ENCODE data around the gene ZNF331. TPM values are rescaled to one million over a fixed set of nuclear protein-coding genes. Genes with fewer than 3 reads are reported as not detected.

ZNF331 gene
- total RNA-seq, 1 experiment from 2014 or later = 9.4 TPM

DNA sequence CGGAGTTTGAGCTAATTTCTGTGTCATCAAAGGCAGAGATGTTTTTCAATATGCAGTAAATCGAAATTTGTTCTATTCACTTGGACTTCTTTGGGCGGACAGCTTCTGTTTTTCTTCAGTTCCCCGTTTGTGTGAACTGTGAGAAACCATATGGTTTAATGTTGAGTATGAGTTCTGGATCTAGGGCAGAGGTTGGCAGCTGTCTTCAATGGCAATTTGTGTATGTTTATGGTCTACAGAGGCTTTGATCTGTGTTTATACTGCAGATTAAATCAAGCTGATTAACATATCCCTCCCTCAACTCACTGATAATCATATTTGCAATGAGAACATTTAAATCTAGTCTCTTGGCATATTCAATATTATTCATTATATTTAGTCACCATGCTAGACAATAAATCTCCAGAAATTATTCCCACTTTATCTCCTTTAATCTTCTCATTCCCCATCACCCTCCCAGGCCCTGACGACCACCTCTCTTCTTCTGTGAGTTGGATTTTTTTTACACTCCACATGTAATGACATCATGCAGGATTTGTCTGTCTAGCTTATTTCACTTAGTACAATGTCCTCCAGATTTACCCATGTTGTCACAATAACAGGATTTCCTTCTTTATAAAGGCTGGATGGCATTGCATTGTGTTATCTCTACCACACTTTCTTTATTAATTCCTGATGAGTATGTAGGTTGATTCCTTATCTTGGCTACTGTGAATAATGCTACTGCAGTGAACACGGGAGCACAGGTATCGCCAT, 9.0 kb downstream of the ZNF331 start:
- Mint-ChIP-seq H3K4me3 (ENCODE audit: low read depth, unreplicated experiment) (no peak overlapping the region), H3K27me3 (ENCODE audit: unreplicated experiment) (no peaks in the 10 kb centered on the region), H3K27ac (ENCODE audit: unreplicated experiment) (no peak overlapping the region), H3K9me3 (ENCODE audit: low read depth, unreplicated experiment) (peaks cover 18% of the 10 kb centered on the region), H3K36me3 (ENCODE audit: insufficient read depth, unreplicated experiment) (no peaks in the 10 kb centered on the region), H3K4me1 (ENCODE audit: low read depth, unreplicated experiment) (no peaks in the 10 kb centered on the region)
- intact Hi-C loops (cut with micrococcal nuclease; ENCODE audit: unreplicated experiment) = no loop called here
- TF ChIP-seq, protein P1, sequence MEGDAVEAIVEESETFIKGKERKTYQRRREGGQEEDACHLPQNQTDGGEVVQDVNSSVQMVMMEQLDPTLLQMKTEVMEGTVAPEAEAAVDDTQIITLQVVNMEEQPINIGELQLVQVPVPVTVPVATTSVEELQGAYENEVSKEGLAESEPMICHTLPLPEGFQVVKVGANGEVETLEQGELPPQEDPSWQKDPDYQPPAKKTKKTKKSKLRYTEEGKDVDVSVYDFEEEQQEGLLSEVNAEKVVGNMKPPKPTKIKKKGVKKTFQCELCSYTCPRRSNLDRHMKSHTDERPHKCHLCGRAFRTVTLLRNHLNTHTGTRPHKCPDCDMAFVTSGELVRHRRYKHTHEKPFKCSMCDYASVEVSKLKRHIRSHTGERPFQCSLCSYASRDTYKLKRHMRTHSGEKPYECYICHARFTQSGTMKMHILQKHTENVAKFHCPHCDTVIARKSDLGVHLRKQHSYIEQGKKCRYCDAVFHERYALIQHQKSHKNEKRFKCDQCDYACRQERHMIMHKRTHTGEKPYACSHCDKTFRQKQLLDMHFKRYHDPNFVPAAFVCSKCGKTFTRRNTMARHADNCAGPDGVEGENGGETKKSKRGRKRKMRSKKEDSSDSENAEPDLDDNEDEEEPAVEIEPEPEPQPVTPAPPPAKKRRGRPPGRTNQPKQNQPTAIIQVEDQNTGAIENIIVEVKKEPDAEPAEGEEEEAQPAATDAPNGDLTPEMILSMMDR (IDR thresholded peaks at IDR 0.05; ENCODE audit: unreplicated experiment) = no peak
- CTCF ChIA-PET = no interaction called here
- no TSS peak for BruUV-seq (replicated peaks)
- DNase-seq = no peak

DNA sequence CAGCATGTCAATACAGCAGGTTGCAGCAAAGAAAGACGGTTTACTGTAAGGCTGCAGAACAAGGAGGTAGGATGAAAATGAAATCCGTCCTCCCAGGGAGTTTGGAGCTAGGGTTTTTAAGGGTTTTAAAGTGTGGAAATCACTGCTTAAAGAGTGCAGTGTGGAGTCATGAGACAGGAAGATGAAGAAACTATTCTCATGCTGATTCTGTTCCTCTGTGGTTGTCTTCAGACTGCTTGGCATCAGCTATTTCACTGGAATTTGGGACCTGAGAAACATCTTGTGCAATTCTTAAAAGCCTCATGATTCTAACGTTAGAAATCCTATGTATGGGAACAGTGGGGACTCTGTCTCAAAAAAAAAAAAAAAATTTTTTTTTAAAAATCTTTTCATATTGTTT, 11.4 kb downstream of the ZNF331 start:
- intact Hi-C loops (cut with micrococcal nuclease; ENCODE audit: unreplicated experiment) = no loop called here
- BruUV-seq (replicated peaks) = no TSS peak
- H3K27me3 Mint-ChIP-seq (ENCODE audit: unreplicated experiment) = no peaks in the 10 kb centered on the region
- TF ChIP-seq, protein P1 (IDR thresholded peaks at IDR 0.05; ENCODE audit: unreplicated experiment) = no peak
- no peak overlapping the region for H3K27ac Mint-ChIP-seq (ENCODE audit: unreplicated experiment)
- CTCF ChIA-PET = interaction anchor here (0.7 kb wide), 1 partner anchor 14 kb away, joined by 3 read pairs; no protein-coding TSS in a partner anchor
- no peaks in the 10 kb centered on the region for H3K4me1 Mint-ChIP-seq (ENCODE audit: low read depth, unreplicated experiment)
- H3K9me3 Mint-ChIP-seq (ENCODE audit: low read depth, unreplicated experiment) = peaks cover 15% of the 10 kb centered on the region
- no peak for DNase-seq
- H3K36me3 Mint-ChIP-seq (ENCODE audit: insufficient read depth, unreplicated experiment) = no peaks in the 10 kb centered on the region
- no peak overlapping the region for H3K4me3 Mint-ChIP-seq (ENCODE audit: low read depth, unreplicated experiment)

DNA sequence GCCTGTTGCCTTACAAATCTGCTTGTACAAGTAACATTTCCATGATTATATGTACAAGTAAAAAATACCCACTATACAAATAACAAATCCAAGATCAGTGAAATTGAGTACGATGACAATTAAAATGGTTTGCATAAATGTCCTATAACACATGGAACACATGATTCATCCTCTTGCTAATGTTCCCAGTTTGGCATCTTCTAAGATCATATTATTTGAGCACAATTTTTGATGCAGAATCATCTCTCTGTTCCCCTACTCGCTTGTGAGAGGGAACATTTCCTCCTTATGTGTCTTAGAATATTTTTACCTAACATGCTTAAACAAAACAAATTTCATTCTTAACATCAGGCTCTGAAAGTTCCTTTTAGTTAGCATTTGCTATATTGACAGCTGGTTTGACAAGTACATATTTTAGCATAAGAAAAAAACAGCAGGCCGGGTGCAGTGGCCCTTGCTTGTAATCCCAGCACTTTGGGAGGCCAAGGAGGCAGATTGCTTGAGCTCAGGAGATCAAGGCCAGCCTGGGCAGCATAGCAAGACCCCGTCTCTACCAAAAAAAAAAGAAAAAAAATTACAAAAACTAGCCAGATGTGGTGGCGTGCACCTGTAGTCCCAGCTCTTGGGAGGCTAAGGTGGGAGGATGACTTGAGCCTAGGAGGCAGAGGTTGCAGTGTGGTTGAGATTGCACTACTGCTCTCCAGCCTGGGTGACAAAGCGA, 14.2 kb downstream of the ZNF331 start:
- H3K4me3 Mint-ChIP-seq (ENCODE audit: low read depth, unreplicated experiment) = no peak overlapping the region
- no peaks in the 10 kb centered on the region for H3K4me1 Mint-ChIP-seq (ENCODE audit: low read depth, unreplicated experiment)
- intact Hi-C loops (cut with micrococcal nuclease; ENCODE audit: unreplicated experiment) = no loop called here
- CTCF ChIA-PET = no interaction called here
- no peaks in the 10 kb centered on the region for H3K36me3 Mint-ChIP-seq (ENCODE audit: insufficient read depth, unreplicated experiment)
- BruUV-seq (replicated peaks) = no TSS peak
- no peaks in the 10 kb centered on the region for H3K27me3 Mint-ChIP-seq (ENCODE audit: unreplicated experiment)
- DNase-seq = no peak
- TF ChIP-seq, protein P1 (IDR thresholded peaks at IDR 0.05; ENCODE audit: unreplicated experiment) = no peak
- H3K27ac Mint-ChIP-seq (ENCODE audit: unreplicated experiment) = no peak overlapping the region
- peaks cover 15% of the 10 kb centered on the region for H3K9me3 Mint-ChIP-seq (ENCODE audit: low read depth, unreplicated experiment)

DNA sequence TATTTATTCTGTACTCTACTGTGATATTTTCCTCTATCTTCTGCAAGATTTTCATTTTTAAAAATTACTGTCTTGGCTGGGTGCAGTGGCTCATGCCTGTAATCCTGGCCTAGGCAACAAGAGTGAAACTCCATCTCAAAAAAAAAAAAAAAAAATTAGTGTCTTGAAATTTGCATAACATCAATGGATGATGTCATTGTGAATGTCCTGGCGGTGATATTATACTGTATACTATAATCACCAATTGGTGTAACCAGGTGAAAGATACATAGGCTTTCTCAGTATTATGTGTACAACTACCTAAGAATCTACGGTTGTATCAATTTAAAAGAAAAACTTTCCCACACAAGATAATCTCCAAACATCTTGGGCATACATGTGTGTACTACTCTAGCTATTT, 15.2 kb downstream of the ZNF331 start:
- intact Hi-C loops (cut with micrococcal nuclease; ENCODE audit: unreplicated experiment) = no loop called here
- no peak for DNase-seq
- Mint-ChIP-seq H3K27ac (ENCODE audit: unreplicated experiment) (no peak overlapping the region), H3K27me3 (ENCODE audit: unreplicated experiment) (no peaks in the 10 kb centered on the region), H3K4me3 (ENCODE audit: low read depth, unreplicated experiment) (no peak overlapping the region), H3K9me3 (ENCODE audit: low read depth, unreplicated experiment) (peaks cover 14% of the 10 kb centered on the region), H3K36me3 (ENCODE audit: insufficient read depth, unreplicated experiment) (no peaks in the 10 kb centered on the region), H3K4me1 (ENCODE audit: low read depth, unreplicated experiment) (no peaks in the 10 kb centered on the region)
- BruUV-seq (replicated peaks) = no TSS peak
- CTCF ChIA-PET = interaction anchor here (0.6 kb wide), 1 partner anchor 1007 kb away, joined by 3 read pairs; no protein-coding TSS in a partner anchor
- TF ChIP-seq, protein P1 (IDR thresholded peaks at IDR 0.05; ENCODE audit: unreplicated experiment) = no peak

Measured in Calu3 (cell line).